M059J (cell line): ENCODE measurements around the gene TMEM151B. TPM values are rescaled to one million over a fixed set of nuclear protein-coding genes. Genes with fewer than 3 reads are reported as not detected.
"Not testable (repeated sequence)": the region's sequence is repeated elsewhere in the genome, so short reads cannot be mapped to it uniquely, and the experiment has no call there.

Experiments used
- DNase-seq: peaks from one replicate; pipeline ENCODE4 v3.0.0-alpha.2; 2012; ENCODE audit warnings: low read depth
- total RNA-seq: library from RNA; depleted of rRNA; stranded (reverse); fragments of >200 nt; shearing (Covaris generic); gene quantifications from 2 replicates; pipeline ENCODE4 v1.2.3, GENCODE V29; 2014; rRNA removed

The TMEM151B gene
- 0.05 TPM in 1 of 2 replicates, not detected in the other for total RNA-seq

DNA sequence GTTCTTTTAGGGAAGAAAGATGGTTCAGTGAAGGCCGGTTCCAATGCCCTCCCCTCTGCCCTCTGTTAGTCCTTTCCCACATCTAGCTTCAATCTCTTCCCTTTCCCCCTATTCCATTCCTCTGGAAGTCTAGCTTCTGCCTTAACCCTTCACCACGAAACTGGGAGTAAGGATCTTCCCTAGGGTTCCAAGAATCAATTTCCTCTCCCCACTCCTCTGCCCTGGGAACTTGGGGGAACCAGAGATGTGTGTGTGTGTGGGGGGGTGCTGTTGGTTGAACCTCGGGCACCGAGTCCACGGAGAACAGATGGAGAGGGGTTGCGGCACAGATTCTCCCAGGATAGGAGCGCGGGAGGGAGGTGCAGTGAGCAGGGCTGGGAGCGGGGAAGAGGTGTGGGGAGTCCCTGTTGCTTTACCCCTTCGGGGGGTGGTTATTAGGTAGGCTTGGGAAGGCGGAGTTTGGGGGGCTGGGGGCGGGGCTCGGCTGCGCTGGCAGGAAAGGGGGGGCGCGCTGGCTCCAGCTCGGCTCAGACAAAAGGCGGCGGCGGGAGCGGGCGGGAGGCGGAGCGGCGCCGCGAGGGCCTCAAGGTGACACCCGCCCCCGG lies at the start of gene TMEM151B:
TSS of gene TMEM151B (plus strand) at position 530 of the 605 bp plus-strand sequence. CDS start 293 bp downstream, outside the sequence.
- DNase-seq: no peak

DNA sequence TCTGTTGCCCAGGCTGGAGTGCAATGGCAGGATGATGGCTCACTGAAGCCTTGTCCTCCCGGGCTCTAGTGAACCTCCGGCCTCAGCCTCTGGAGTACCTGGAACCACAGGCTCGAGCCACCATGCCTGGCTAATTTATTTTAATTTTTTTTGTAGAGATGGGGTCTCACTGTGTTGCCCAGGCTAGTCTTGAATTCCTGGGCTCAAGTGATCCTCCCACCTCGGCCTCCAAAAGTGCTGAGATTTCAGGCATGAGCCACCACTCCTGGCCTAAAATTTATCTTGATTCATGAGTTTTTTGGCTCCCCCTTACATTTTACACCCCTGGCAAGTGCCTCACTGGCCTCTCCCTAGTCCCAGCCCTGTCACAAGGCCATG lies 49.3 kb upstream of the TMEM151B start:
- DNase-seq: no peak

DNA sequence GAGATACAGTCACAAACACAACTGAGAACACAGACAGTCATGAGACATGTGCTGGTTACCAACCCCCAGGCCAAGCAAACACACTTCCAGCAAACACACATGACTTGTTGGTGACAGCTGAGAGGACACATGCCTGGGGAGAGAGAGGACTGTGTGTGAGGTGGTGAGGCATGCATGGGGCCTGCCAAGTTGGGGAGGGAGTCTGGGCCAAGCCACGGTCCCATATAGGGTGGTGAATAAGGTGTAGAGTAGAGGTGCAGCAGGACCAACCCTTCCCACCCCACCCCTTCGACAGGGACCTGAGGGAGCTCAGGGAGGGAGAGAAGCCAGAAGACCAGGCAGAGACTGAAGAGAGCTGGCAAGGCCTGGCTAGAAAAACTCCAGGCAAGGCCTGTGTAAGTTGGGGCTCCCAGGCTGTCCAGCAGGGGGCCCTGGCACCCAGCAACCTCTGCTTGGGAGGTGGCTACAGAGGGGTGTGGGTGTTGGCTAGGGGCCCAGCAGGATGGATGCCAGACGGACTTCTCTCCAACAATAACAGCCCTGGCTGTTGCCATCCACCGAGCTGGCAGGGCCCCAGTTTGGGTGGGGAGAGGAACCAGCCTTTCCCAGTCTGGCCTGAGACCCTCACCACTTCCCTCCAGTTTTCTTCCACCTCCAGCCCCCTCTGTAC lies 48.8 kb upstream of the TMEM151B start:
- peak; percentile 94 for DNase-seq

DNA sequence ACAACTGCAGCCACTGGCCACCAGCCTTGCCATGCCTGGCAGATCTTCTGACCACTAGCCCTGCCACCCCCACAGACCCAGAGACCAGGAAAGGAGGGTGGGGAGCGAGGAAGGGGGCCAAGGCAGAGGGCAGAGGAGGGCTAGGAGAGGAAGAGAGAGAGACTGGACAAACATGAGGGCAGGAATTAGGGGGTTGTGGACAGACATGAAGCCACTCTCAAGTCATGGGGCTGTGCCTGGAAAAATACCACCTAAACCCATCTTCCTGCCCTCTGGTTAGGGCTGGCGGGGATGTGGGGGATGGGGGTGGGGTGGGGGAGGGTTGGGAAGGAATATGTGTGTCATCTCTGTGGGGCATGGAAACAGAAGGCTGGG lies 48.3 kb upstream of the TMEM151B start:
- peak; percentile 30 for DNase-seq

DNA sequence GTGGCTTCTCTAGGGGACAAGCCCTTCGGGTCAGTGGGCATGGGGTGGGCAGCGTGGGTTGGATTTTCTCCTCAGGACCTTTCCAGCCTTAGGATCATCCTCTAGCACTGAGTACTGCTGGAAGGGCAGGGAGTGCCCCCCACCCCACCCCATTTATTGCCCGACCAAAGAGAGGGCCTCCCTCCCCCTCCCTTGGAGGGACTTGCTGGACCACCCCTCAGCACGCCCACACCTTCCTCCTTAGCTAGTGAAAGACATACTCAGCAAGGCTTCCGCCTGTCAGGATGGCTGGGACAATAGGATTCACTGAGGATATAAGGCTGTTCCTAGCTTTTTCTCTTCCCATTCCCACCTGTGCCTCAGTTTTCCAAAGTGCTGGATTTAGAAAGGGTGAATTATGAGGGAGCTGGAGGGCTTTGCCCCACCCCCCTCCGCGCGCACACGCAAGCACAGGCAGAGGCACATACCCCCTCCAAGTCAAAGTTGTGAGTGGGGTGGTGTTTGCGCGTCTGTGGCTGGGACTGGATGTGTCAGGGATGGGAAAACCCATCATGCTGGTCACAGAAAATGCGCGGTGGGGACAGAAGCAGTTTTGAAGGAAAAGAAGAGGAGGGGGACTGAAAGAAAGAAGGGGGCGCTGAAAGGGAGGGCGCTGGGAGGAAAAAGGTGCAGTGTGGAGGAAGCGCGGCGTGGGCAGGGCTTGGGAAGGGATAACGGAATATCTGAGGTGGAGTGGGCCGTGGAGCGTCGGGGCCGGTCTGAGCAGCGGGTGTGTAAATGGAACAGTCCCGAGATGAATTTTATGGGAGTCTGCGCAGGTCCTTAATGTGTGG lies 47.5 kb upstream of the TMEM151B start:
- peak; percentile 45 for DNase-seq

DNA sequence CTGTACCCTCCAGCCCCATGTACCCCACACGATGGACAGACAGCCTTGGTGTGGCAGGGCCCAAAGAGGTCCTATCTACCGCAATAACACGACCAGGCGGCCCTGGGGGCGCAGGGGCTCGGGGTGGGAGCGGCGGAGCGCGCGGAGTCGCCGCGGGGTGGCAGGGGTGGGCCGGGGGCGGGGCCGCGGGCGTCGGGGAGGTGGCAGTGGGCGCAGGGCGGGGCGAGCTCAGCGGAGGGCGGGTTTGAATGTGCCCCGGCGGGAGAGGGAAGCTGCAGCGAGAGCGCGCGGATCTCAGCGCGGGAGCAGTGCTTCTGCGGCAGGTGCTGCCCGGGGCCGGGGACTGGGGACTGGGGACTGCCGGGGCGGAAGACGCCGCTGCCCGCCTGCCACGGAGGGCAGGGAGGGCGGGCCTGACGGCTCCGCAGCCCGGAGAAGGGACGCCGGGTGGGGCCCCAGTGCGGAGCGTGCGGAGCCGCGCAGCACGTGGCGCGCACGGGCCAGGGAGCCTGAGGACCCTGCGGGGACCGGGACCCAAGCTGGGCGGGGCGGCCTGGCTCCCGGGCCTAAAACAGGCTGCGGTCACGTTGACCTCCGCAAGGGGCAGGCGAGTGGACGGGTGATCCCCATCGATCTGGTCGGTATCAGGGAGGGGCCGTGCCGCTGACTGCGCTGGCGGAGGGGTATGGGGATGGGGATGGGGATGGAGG lies 46.8 kb upstream of the TMEM151B start, which contains the start of gene SLC29A1:
TSS of gene SLC29A1 (plus strand) at position 277 of the 710 bp plus-strand sequence. CDS start 3,719 bp downstream, outside the sequence.
- DNase-seq: peak; percentile 70

DNA sequence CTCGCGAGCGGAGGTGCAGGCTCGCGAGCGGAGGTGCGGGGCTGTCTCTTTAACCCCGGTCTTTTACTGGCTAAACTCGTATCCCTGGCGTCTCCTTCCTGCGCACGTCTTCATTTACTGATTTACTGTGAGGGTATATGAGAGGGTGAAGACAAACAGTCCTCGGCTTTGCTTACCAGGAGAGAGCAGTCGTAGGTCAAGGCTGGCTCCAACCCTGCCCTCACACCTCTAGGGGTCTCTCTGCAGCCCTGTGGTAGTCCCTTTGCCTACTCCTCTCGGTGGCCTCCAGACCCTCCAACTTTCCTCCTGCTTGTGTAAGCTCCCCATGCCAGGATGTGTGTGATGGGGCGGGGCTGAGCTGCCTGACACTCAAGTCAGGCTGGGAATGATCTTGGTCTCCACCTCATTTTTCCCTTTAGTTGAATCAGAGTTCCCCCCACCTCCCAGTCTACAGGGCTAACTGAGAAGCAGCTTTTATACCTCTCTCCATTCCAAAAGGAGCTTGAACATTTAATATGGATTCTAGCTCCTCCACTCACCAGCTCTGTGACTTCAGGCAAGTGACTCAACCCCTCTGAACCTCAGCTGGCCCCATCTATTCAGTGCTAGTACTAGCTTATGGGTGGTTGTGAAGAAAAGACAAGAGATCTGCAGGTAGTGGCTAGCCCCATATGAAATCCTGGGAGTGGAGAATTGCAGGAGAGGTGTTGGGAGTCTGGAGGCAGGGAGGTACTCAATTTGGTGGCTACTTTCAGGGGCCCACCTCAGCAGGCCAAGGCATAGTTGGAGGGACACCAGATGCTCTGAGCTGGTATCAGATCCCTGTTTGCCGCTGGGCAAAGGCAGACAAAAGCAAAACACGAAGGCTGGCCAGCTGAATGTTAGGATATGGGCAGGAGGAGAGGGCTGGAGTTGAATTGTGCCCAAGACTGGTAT lies 46.0 kb upstream of the TMEM151B start:
- peak; percentile 45 for DNase-seq

DNA sequence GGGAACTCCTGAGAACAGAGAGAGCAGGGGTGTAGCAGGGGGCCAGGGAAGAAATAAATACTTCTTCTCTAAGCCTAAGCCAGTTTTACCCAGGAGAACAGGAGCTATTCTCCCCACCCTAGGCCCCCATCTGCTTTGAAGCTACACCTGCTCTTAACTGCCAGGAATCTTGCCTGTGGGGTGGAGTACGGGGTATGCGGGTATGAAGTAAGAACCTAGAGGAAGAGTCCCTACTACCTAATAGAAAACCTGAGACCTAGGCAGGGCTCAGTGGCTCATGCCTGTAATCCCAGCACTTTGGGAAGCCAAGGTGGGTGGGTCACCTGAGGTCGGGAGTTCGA lies 45.3 kb upstream of the TMEM151B start:
- no peak for DNase-seq

DNA sequence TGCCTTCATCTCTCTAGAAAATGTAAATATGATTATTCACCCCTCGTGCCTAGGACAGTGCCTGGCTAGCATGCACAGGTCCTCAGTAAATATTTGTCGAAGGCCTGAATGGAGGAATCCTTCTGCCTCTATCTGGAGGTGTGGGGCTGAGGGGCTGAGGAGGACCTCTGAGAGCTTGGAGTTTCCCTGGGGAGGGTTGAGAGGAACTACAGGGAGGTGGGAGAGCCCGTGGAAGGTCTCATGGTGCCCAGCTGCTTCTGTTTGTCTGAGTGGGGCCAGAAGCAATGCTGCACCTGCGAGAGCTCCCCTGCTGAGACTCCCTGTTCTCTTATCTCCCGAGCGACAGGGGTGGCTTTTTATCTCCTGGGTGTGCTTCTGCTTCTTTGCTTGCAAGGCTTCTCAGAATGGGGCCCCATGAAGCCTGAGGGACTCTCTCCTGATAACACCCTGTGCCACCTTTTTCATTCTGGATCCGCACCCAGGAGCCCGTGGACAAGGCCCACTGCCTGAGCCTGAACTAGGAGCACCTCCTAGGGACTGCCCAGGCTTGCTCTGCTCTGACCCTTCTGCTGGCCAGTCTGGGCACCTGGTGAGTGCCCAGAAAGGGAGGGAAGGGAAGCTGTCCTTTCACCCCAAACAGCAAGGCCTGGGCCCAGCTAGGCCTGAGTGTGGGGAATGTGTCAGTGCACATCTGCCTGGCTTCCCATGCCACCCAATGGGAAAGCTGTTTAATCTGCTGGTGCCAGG lies 44.5 kb upstream of the TMEM151B start:
- DNase-seq: no peak

DNA sequence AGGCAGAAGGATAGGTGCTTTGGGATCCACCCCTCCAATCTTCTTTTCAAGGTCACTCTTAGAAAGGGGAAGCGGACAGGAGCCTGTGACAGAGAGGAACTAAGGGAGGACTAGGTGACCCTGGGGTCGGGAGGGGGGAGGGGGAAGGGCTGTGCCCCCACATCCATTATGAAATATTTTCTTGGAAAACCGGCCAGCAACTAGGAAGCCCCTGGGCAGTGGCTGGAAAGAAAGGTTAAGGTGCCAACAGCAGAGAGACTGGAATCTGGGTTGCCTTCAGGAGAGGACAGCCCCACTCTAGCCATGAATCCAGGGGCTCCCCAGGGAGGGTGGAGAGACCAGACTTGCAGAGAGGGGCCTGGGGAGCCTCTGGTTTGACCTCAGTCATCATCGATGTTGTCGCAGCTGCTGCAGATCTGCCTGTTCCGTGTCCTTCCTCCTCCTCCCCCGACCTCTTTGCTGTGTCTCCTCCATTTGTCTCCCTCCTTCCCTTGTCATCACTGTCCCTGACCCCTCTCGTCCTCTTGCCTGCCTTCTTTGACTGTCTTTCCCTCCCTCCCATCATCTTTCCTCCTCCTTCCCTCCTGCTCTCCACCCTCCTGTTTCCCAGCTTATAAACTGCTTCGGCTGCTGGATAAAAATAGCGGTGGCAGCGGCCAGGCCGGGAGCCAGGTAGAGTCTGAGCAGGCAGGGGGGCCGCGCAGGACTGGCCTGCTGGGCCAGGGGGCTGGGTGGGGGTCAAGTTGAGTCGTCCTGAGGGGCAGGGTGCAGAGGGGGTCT lies 43.7 kb upstream of the TMEM151B start:
- no peak for DNase-seq

DNA sequence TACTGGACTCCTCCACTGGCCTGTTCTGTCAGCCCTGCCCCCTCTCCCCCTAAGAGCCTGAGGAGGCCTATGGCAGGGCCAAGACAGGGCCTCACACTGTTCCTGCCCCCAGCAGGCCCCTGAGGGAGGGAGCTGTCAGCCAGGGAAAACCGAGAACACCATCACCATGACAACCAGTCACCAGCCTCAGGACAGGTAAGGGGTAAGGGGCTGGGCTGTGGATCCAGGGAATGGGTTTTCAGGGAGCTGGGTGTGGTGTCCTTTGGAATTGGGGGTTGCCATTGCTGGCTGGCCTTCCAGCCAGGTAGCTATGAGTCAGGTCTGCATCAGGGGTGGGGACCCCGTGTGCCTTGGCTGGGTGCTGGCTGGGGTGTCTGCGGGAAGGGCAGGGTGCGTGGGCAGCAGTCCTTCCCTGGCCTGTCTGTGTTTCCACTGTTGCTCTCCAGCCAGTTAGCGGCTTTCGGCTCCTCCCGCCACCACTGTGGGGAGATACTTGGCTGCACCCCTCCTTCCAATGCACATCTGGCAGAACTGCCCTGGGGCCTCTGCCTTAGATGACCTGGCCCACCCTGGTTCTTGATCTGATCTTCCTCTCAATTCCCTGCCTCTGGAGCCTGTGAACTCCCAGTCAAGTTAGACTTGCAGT lies 43.0 kb upstream of the TMEM151B start:
- no peak for DNase-seq

DNA sequence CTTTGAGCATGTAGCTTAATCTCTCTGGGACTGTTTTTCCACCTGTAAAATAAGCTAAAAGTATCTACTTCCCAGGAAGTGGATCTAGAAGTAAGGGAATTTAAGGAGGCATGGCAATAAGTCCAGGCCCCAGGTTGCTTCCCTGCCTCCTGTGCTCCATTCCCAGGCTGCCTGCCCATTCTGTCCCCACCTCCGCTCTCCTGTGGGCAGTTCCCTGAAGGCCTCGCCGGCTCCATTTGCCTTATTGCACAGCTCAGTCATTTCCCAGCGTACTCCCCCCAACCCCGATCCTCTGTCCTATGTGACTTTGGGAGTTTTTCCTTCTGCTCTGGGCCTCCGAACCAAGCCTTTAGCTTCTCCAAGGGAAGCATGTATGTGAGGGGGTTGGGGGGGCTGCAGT lies 42.2 kb upstream of the TMEM151B start:
- DNase-seq: no peak

DNA sequence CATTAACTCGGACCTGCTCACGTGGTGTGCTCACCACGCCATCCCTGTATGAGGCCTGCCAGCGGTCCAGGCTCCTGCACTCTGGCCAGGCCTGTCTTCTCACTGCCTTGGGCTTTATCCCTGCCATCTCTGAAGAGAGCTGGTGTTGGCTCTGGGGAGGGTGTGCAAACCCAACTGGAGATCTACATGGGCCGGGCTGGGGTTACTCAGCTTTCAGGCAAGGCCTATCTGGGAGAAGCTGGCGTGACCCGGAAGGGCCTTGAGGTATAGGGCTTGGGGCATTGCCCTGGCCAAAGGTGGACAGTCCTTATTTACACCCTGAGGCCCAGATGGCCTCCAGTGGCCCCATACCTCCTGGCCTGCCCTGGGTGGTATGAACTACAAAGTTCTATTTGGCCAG lies 41.8 kb upstream of the TMEM151B start:
- no peak for DNase-seq

DNA sequence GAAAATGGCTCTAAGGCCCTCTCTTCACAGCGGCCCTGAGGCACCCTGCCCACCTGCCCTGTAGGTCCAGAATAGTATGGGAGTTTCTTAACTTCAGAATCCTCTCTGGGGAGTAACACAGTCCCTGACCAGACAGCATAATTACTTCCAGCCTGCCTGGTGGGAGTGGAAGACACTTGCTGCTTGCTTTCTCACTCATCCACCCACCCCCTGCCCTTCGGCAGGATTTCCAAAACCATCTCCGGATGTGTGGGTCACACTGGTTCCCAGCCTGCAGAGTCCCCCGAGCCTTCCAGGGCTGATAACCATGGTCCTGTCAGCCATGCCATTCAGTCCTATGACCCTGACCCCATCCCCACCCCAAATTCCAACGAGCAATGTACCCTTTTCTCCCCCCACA lies 41.4 kb upstream of the TMEM151B start:
- DNase-seq: no peak

DNA sequence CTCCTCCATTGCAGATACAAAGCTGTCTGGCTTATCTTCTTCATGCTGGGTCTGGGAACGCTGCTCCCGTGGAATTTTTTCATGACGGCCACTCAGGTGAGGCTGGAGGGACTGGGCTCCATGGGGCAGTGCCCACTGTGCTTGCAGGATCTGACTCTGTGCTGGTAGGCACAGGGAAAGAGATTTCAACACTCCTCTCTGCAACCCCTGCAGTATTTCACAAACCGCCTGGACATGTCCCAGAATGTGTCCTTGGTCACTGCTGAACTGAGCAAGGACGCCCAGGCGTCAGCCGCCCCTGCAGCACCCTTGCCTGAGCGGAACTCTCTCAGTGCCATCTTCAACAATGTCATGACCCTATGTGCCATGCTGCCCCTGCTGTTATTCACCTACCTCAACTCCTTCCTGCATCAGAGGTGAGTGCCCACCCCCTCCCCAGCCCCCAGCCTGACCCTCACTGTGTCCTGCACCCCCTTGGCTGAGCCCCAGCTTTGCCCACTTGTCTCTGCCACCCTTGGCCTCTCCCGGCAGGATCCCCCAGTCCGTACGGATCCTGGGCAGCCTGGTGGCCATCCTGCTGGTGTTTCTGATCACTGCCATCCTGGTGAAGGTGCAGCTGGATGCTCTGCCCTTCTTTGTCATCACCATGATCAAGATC lies 40.7 kb upstream of the TMEM151B start:
- DNase-seq: no peak

DNA sequence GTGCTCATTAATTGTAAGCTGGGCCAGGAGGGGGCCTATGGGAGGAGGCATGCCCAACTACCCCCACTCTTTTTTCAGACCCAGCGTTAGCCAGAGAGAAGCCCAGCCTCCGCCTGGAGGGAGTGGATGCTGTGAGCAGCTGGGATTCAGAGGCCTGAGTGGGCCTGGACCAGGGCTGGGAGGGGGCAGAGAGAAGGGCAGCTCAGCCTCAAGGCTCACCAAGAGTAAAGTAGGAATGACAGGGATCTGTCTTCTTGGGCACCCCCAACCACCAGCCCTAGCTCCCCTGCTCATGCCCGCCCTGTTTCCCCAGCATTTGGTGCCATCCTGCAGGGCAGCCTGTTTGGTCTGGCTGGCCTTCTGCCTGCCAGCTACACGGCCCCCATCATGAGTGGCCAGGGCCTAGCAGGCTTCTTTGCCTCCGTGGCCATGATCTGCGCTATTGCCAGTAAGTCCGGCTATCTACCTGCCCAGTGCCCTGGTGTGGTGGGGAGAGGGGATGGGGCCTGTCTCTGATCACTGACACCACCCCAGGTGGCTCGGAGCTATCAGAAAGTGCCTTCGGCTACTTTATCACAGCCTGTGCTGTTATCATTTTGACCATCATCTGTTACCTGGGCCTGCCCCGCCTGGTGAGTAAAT lies 40.1 kb upstream of the TMEM151B start:
- no peak for DNase-seq

DNA sequence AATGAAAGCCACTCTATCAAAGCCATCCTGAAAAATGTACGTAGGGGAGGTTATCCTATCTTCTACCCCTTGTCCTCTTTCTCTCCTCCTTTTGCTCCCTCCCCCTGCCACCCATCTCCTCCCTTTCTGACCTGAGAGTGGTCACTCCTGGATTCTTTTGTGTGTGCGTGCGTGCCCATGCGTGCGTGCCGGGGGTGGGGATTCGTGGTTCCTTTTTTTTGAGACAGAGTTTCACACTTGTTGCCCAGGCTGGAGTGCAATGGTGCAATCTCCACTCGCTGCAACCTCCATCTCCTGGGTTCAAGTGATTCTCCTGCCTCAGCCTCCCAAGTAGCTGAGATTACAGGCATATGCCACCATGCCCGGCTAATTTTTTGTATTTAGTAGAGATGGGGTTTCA lies 38.8 kb upstream of the TMEM151B start:
- DNase-seq: not testable (repeated sequence)
